Endothelial cell of umbilical vein (primary cell): ENCODE data around the gene GJB4. TPM values are rescaled to one million over a fixed set of nuclear protein-coding genes. Genes with fewer than 3 reads are reported as not detected.

ENCODE experiments used
- BruUV-seq: library from RNA; stranded (reverse); fragments of 400-500 nt; replicated peaks from 2 replicates; lab custom pipeline; 2021; lab: Mats Ljungman, UMichigan
- CTCF ChIA-PET: fragments of 300-600, 350-600 bp; sonication (Branson Sonifier 250); formaldehyde crosslinking; loops from one replicate; lab custom pipeline; 2021; ENCODE audit warnings: antibody characterized with exemption, inconsistent platforms; lab: Charles Lee
- POLR2A ChIA-PET: fragments of 300-600, 350-600 bp; sonication (Branson Sonifier 250); formaldehyde crosslinking; loops from one replicate; lab custom pipeline; 2021; ENCODE audit warnings: antibody characterized with exemption, inconsistent platforms; lab: Charles Lee
- DNase-seq: peaks from one replicate; pipeline ENCODE4 v3.0.0-alpha.2; 2011; ENCODE audit warnings: low read depth, low spot score
- FAIRE-seq: peaks from 2 replicates; lab custom pipeline; 2011; peaks lifted over from hg19 to GRCh38; lab: Jason Lieb, UNC
- H2AFZ ChIP-seq: 2 replicates; pipeline ENCODE4 v1.6.0; 2012; ENCODE audit warnings: low read depth, low read length, control low read depth, inconsistent platforms
- H3K27ac ChIP-seq: 2 replicates; pipeline ENCODE4 v1.5.1; 2011; ENCODE audit warnings: low read depth, mild to moderate bottlenecking, control low read depth, low read length, moderate library complexity; ENCODE audit not compliant: insufficient read depth
- H3K27me3 ChIP-seq, 2 experiments: 2 replicates each; pipeline versions ENCODE4 v1.6.0 to v1.6.1; 2011; ENCODE audit warnings: low read length in 2 of 2, mixed read lengths in 1 of 2; ENCODE audit not compliant: control insufficient read depth in 2 of 2, insufficient read depth in 2 of 2
- H3K36me3 ChIP-seq, 2 experiments: 2 replicates in 1 of 2; 3 replicates in 1 of 2; pipeline ENCODE4 v1.5.1; 2011; ENCODE audit warnings: low read length in 2 of 2, mild to moderate bottlenecking in 1 of 2, moderate library complexity in 1 of 2; ENCODE audit not compliant: control insufficient read depth in 2 of 2, insufficient read depth in 2 of 2; ENCODE audit errors: extremely low read depth in 1 of 2
- H3K4me1 ChIP-seq: 3 replicates; pipeline ENCODE4 v1.5.1; 2011; ENCODE audit warnings: mild to moderate bottlenecking, low read length; ENCODE audit not compliant: control insufficient read depth, insufficient read depth; ENCODE audit errors: extremely low read depth
- H3K4me2 ChIP-seq: 2 replicates; pipeline ENCODE4 v1.6.1; 2011; ENCODE audit warnings: low read length, control low read depth, mixed read lengths; ENCODE audit not compliant: insufficient read depth
- H3K4me3 ChIP-seq, 3 experiments: fragments of 200-600 bp in 1 of 3; sonication (generic), shearing (Covaris generic) in 1 of 3; replicated peaks in 1 of 3; 2 replicates each; pipeline ENCODE4 v1.5.1; 2011 to 2016; ENCODE audit warnings: control low read depth in 3 of 3, low read length in 3 of 3, mild to moderate bottlenecking in 2 of 3, inconsistent platforms in 1 of 3, low read depth in 1 of 3, moderate library complexity in 1 of 3; ENCODE audit not compliant: insufficient read depth in 1 of 3
- H3K79me2 ChIP-seq: 2 replicates; pipeline ENCODE4 v1.6.0; 2012; ENCODE audit warnings: low read length, inconsistent platforms; ENCODE audit not compliant: control insufficient read depth, insufficient read depth
- H3K9ac ChIP-seq: replicated peaks from 2 replicates; pipeline ENCODE3; 2011; ENCODE audit warnings: low read length, control low read depth; ENCODE audit not compliant: insufficient read depth; ENCODE audit errors: extremely low read depth
- H3K9me1 ChIP-seq: replicated peaks from 3 replicates; pipeline ENCODE4 v1.6.0; 2011; ENCODE audit warnings: mild to moderate bottlenecking, low read length; ENCODE audit not compliant: control insufficient read depth, insufficient read depth; ENCODE audit errors: extremely low read depth
- H3K9me3 ChIP-seq: replicated peaks from 2 replicates; pipeline ENCODE4 v1.5.1; 2012; ENCODE audit warnings: low read length, inconsistent platforms; ENCODE audit not compliant: control insufficient read depth, insufficient read depth
- H4K20me1 ChIP-seq: replicated peaks from 2 replicates; pipeline ENCODE3; 2011; ENCODE audit warnings: mild to moderate bottlenecking, low read length; ENCODE audit not compliant: control insufficient read depth, insufficient read depth; ENCODE audit errors: extremely low read depth
- CTCF ChIP-seq, 2 donors: IDR thresholded peaks; 1 replicate in 1 of 2; 2 replicates in 1 of 2; pipeline ENCODE4 v1.5.1; 2011; ENCODE audit warnings: low read length in 2 of 2, mild to moderate bottlenecking in 2 of 2, moderate library complexity in 2 of 2, control low read depth in 1 of 2, inconsistent platforms in 1 of 2, low read depth in 1 of 2; ENCODE audit not compliant: insufficient read depth in 1 of 2; ENCODE audit errors: extremely low read depth in 1 of 2
- EZH2 ChIP-seq: IDR thresholded peaks from 2 replicates; pipeline ENCODE4 v1.6.1; 2012; ENCODE audit warnings: borderline replicate concordance, low read depth, mild to moderate bottlenecking, moderate library complexity, low read length, inconsistent platforms; ENCODE audit not compliant: severe bottlenecking
- FOS ChIP-seq: IDR thresholded peaks from 2 replicates; pipeline ENCODE4 v1.6.1; 2011; ENCODE audit warnings: mild to moderate bottlenecking, low read length, moderate library complexity, borderline replicate concordance; ENCODE audit not compliant: insufficient read depth
- GATA2 ChIP-seq: IDR thresholded peaks from 2 replicates; pipeline ENCODE4 v1.7.0; 2011; ENCODE audit warnings: low read depth, mild to moderate bottlenecking, moderate library complexity, mixed read lengths, low read length; ENCODE audit not compliant: insufficient read length, insufficient read depth
- JUN ChIP-seq: IDR thresholded peaks from 2 replicates; pipeline ENCODE4 v1.6.1; 2011; ENCODE audit warnings: borderline replicate concordance, low read depth; ENCODE audit not compliant: insufficient read length, insufficient read depth
- MAX ChIP-seq: IDR thresholded peaks from 2 replicates; pipeline ENCODE4 v1.6.1; 2011; ENCODE audit not compliant: insufficient read depth, insufficient read length
- MYC ChIP-seq: IDR thresholded peaks from one replicate; pipeline ENCODE4 v1.6.1; 2011; ENCODE audit warnings: mild to moderate bottlenecking, low read depth, low read length
- POLR2A ChIP-seq: IDR thresholded peaks from 2 replicates; pipeline ENCODE4 v1.6.1; 2012; ENCODE audit warnings: low read depth, mild to moderate bottlenecking, control low read depth, low read length
- POLR2AphosphoS5 ChIP-seq: IDR thresholded peaks from 2 replicates; pipeline ENCODE4 v1.6.1; 2012; ENCODE audit warnings: low read depth, mild to moderate bottlenecking, control low read depth, low read length, moderate library complexity; ENCODE audit not compliant: insufficient read depth
- dilution Hi-C: fragments of 300-500 bp; cut with MboI; formaldehyde crosslinking; loops from one replicate; pipeline ENCODE4 v1.15.0; 2019; ENCODE audit warnings: low sequenced_read_pairs; ENCODE audit not compliant: extremely low pct_ligation_motif_present
- intact Hi-C: fragments of 100-400 bp; cut with micrococcal nuclease; formaldehyde crosslinking; loops from one replicate; pipeline ENCODE4 v1.10.0; 2022
- polyA plus RNA-seq, 4 experiments: library from polyadenylated mRNA; depleted of rRNA in 3 of 4; stranded (reverse) in 3 of 4; unstranded in 1 of 4; fragments of >200 nt; gene quantifications; 2 replicates each; pipeline versions ENCODE4 v1.2.1 to v1.2.3, GENCODE V29; 2011 to 2012; ENCODE audit warnings: missing spikeins in 1 of 4
- total RNA-seq: library from RNA; stranded (reverse); gene quantifications from 2 replicates; pipeline ENCODE4 v1.2.3, GENCODE V29; 2021

Gene GJB4
- total and polyA plus RNA-seq, 2 donors (not counting 3 experiments of a cell fraction or from before 2014, with no cell fraction given) = not detected

GRCh38 chr1:34787461-34788420 lies 28.2 kb downstream of the GJB4 start:
- Histone ChIP-seq H3K9me1 (no peaks in the 10 kb centered on the region), H3K4me1 (no peaks in the 10 kb centered on the region), H2AFZ (no peak overlapping the region), H3K9me3 (no peaks in the 10 kb centered on the region), H3K9ac (no peak overlapping the region), H3K36me3 (no peaks in the 10 kb centered on the region), H3K4me3 (no peak overlapping the region), H3K27me3 (peaks cover 17 to 19% of the 10 kb centered on the region in 2 experiments), H4K20me1 (no peaks in the 10 kb centered on the region), H3K4me2 (no peak overlapping the region), H3K79me2 (no peaks in the 10 kb centered on the region), H3K27ac (no peak overlapping the region)
- DNase-seq (peak; percentile 53), FAIRE-seq (peak; percentile 28)
- POLR2A ChIA-PET = no interaction called here
- intact Hi-C loops = loop anchor here (5.0 kb wide), 3 partner anchors 385 to 985 kb away; partner anchors contain the start of gene SFPQ
- dilution Hi-C loops = no loop called here
- no TSS peak for BruUV-seq
- TF ChIP-seq FOS (no peak), CTCF (IDR thresholded peaks at IDR 0.05; ENCODE audit: extremely low read depth in 1 of 2, insufficient read depth in 1 of 2, low read depth in 1 of 2, low read length in 2 of 2) (peak; percentile 31 to 40)
- CTCF ChIA-PET = interaction anchor here (1.7 to 4.0 kb wide), 3 partner anchors 64 to 79 kb away, joined by 9 to 83 read pairs (median 59); partner anchors contain the start of gene SMIM12

- no TSS peak for BruUV-seq
- Histone ChIP-seq H4K20me1 (no peaks in the 10 kb centered on the region), H3K4me3 (no peak overlapping the region), H3K36me3 (peaks cover 0 to 14% of the 10 kb centered on the region in 2 experiments), H3K27me3 (peaks cover 26 to 33% of the 10 kb centered on the region in 2 experiments), H3K79me2 (no peaks in the 10 kb centered on the region), H3K9me1 (no peaks in the 10 kb centered on the region), H3K9ac (no peak overlapping the region), H3K27ac (no peak overlapping the region), H3K4me2 (no peak overlapping the region), H3K9me3 (no peaks in the 10 kb centered on the region), H2AFZ (no peak overlapping the region), H3K4me1 (no peaks in the 10 kb centered on the region)
- DNase-seq = no peak
- CTCF ChIA-PET = interaction anchor here (1.0 to 2.5 kb wide), 2 partner anchors 62 to 76 kb away, joined by 3 to 9 read pairs; no protein-coding TSS in a partner anchor
- TF ChIP-seq FOS = no peak
- TF ChIP-seq EZH2 = no peak
- no peak for TF ChIP-seq MAX
- no peak for TF ChIP-seq MYC
- no peak for TF ChIP-seq CTCF (IDR thresholded peaks at IDR 0.05; ENCODE audit: extremely low read depth in 1 of 2, insufficient read depth in 1 of 2, low read depth in 1 of 2, low read length in 2 of 2)
- no peak for TF ChIP-seq JUN
- TF ChIP-seq POLR2A = no peak
- no peak for TF ChIP-seq POLR2AphosphoS5
- no peak for TF ChIP-seq GATA2
- no peak for FAIRE-seq
- POLR2A ChIA-PET = no interaction called here
- intact Hi-C loops = no loop called here
- dilution Hi-C loops = no loop called here
Observed at GRCh38 chr1:34790985-34791384, 31.4 kb downstream of the GJB4 start.
